IgD-negative memory B cell (primary cell): ENCODE results near the gene SFTPB. TPM values are rescaled to one million over a fixed set of nuclear protein-coding genes. Genes with fewer than 3 reads are reported as not detected.
"Not testable (repeated sequence)": the region's sequence is repeated elsewhere in the genome, so short reads cannot be mapped to it uniquely, and the experiment has no call there.

Experiments
- H3K27ac Mint-ChIP-seq, 3 donors: one replicate each; pipeline ENCODE4 v1.8.0; 2020 to 2022; ENCODE audit warnings: mild to moderate bottlenecking in 3 of 3, mixed read lengths in 3 of 3, moderate library complexity in 1 of 3
- H3K27me3 Mint-ChIP-seq: one replicate; pipeline ENCODE4 v1.8.0; 2021; ENCODE audit warnings: mixed read lengths
- H3K36me3 Mint-ChIP-seq: one replicate; pipeline ENCODE4 v1.8.0; 2020; ENCODE audit warnings: mild to moderate bottlenecking, mixed read lengths
- H3K4me1 Mint-ChIP-seq, 3 donors: one replicate each; pipeline ENCODE4 v1.8.0; 2020 to 2022; ENCODE audit warnings: mixed read lengths in 3 of 3, mild to moderate bottlenecking in 1 of 3
- H3K4me3 Mint-ChIP-seq, 4 donors: one replicate each; pipeline ENCODE4 v1.8.0; 2020 to 2022; ENCODE audit warnings: mild to moderate bottlenecking in 4 of 4, mixed read lengths in 4 of 4, moderate library complexity in 3 of 4
- H3K9me3 Mint-ChIP-seq, 3 donors: one replicate each; pipeline ENCODE4 v1.8.0; 2020 to 2021; ENCODE audit warnings: mixed read lengths in 3 of 3, mild to moderate bottlenecking in 1 of 3
- polyA plus RNA-seq: library from polyadenylated mRNA; unstranded; fragments of 300-500 nt; fragmentation: Illumina TruSeq; gene quantifications from one replicate; pipeline ENCODE4 v1.2.3, GENCODE V29; 2021

SFTPB gene
- not detected for polyA plus RNA-seq

GRCh38 chr2:85668009-85668856 lies at the start of gene SFTPB:
Gene SFTPB (minus strand): TSS chr2:85668199. CDS start chr2:85668183, 16 bp downstream.
- H3K27me3 Mint-ChIP-seq, result peaks cover 3% of the 10 kb centered on the region
- no peak within 1 kb of the TSS for H3K27ac Mint-ChIP-seq
- H3K4me3 Mint-ChIP-seq, result peak within 1 kb of the TSS in 1 of 4 donors; percentile 17
- peaks cover 8 to 11% (median 8%) of the 10 kb centered on the region in 3 donors for H3K4me1 Mint-ChIP-seq
- H3K36me3 Mint-ChIP-seq, result no peaks in the 10 kb centered on the region
- no peaks in the 10 kb centered on the region for H3K9me3 Mint-ChIP-seq

GRCh38 chr2:85717308-85718008 lies 49.5 kb upstream of the SFTPB start:
- Mint-ChIP-seq H3K9me3 (peaks cover 0 to 5% (median 0%) of the 10 kb centered on the region in 3 donors), H3K27ac (no peak overlapping the region), H3K36me3 (peaks cover 2% of the 10 kb centered on the region), H3K27me3 (peaks cover 10% of the 10 kb centered on the region), H3K4me3 (no peak overlapping the region), H3K4me1 (no peaks in the 10 kb centered on the region)

- H3K4me3 Mint-ChIP-seq, result no peak overlapping the region
- peaks cover 15% of the 10 kb centered on the region for H3K27me3 Mint-ChIP-seq
- peaks cover 2% of the 10 kb centered on the region for H3K36me3 Mint-ChIP-seq
- H3K4me1 Mint-ChIP-seq, result no peaks in the 10 kb centered on the region
- H3K27ac Mint-ChIP-seq, result no peak overlapping the region
- peaks cover 0 to 5% (median 0%) of the 10 kb centered on the region in 3 donors for H3K9me3 Mint-ChIP-seq
Measured at GRCh38 chr2:85716346-85716914, 48.4 kb upstream of the SFTPB start.

- peaks cover 20% of the 10 kb centered on the region for H3K27me3 Mint-ChIP-seq
- H3K4me1 Mint-ChIP-seq, result peaks cover 0 to under 1% (median 0%) of the 10 kb centered on the region in 3 donors
- no peaks in the 10 kb centered on the region for H3K9me3 Mint-ChIP-seq
- no peaks in the 10 kb centered on the region for H3K36me3 Mint-ChIP-seq
- H3K4me3 Mint-ChIP-seq, result no peak overlapping the region
- H3K27ac Mint-ChIP-seq, result no peak overlapping the region
Measured at GRCh38 chr2:85714841-85715240, 46.8 kb upstream of the SFTPB start.

- not testable (repeated sequence) for H3K36me3 Mint-ChIP-seq, H3K9me3 Mint-ChIP-seq, H3K4me1 Mint-ChIP-seq, H3K4me3 Mint-ChIP-seq, H3K27ac Mint-ChIP-seq
- H3K27me3 Mint-ChIP-seq, result peaks cover 20% of the 10 kb centered on the region
Measured at GRCh38 chr2:85714421-85714820, 46.4 kb upstream of the SFTPB start.

- H3K36me3 Mint-ChIP-seq, result no peaks in the 10 kb centered on the region
- no peak overlapping the region for H3K4me3 Mint-ChIP-seq
- no peak overlapping the region for H3K27ac Mint-ChIP-seq
- H3K27me3 Mint-ChIP-seq, result peaks cover 20% of the 10 kb centered on the region
- H3K4me1 Mint-ChIP-seq, result peaks cover 0 to 2% (median 0%) of the 10 kb centered on the region in 3 donors
- no peaks in the 10 kb centered on the region for H3K9me3 Mint-ChIP-seq
Measured at GRCh38 chr2:85713836-85714235, 45.8 kb upstream of the SFTPB start.

GRCh38 chr2:85712849-85713612 lies 45.0 kb upstream of the SFTPB start:
- peaks cover 20% of the 10 kb centered on the region for H3K27me3 Mint-ChIP-seq
- peaks cover 0 to 2% (median 0%) of the 10 kb centered on the region in 3 donors for H3K4me1 Mint-ChIP-seq
- no peaks in the 10 kb centered on the region for H3K9me3 Mint-ChIP-seq
- H3K36me3 Mint-ChIP-seq, result no peaks in the 10 kb centered on the region
- H3K4me3 Mint-ChIP-seq, result no peak overlapping the region
- no peak overlapping the region for H3K27ac Mint-ChIP-seq

- H3K27ac Mint-ChIP-seq, result no peak overlapping the region
- H3K27me3 Mint-ChIP-seq, result peaks cover 19% of the 10 kb centered on the region
- H3K36me3 Mint-ChIP-seq, result no peaks in the 10 kb centered on the region
- no peak overlapping the region for H3K4me3 Mint-ChIP-seq
- peaks cover under 1 to 3% (median 1%) of the 10 kb centered on the region in 3 donors for H3K4me1 Mint-ChIP-seq
- H3K9me3 Mint-ChIP-seq, result no peaks in the 10 kb centered on the region
Measured at GRCh38 chr2:85712336-85712735, 44.3 kb upstream of the SFTPB start.

- no peaks in the 10 kb centered on the region for H3K36me3 Mint-ChIP-seq
- H3K27me3 Mint-ChIP-seq, result peaks cover 17% of the 10 kb centered on the region
- H3K27ac Mint-ChIP-seq, result no peak overlapping the region
- H3K9me3 Mint-ChIP-seq, result no peaks in the 10 kb centered on the region
- peaks cover 5 to 7% (median 6%) of the 10 kb centered on the region in 3 donors for H3K4me1 Mint-ChIP-seq
- no peak overlapping the region for H3K4me3 Mint-ChIP-seq
Measured at GRCh38 chr2:85711578-85712060, 43.6 kb upstream of the SFTPB start.

GRCh38 chr2:85710687-85711577 lies 42.9 kb upstream of the SFTPB start:
- H3K27me3 Mint-ChIP-seq, result peaks cover 17% of the 10 kb centered on the region
- no peak overlapping the region for H3K27ac Mint-ChIP-seq
- H3K4me1 Mint-ChIP-seq, result peaks cover 6 to 10% (median 6%) of the 10 kb centered on the region in 3 donors
- H3K9me3 Mint-ChIP-seq, result no peaks in the 10 kb centered on the region
- no peaks in the 10 kb centered on the region for H3K36me3 Mint-ChIP-seq
- H3K4me3 Mint-ChIP-seq, result no peak overlapping the region

GRCh38 chr2:85709401-85709811 lies 41.4 kb upstream of the SFTPB start:
- H3K27ac Mint-ChIP-seq, result no peak overlapping the region
- no peak overlapping the region for H3K4me3 Mint-ChIP-seq
- peaks cover 15 to 25% (median 21%) of the 10 kb centered on the region in 3 donors for H3K4me1 Mint-ChIP-seq

GRCh38 chr2:85708641-85709040 lies 40.6 kb upstream of the SFTPB start:
- Mint-ChIP-seq H3K27ac (no peak overlapping the region), H3K9me3 (no peaks in the 10 kb centered on the region), H3K36me3 (no peaks in the 10 kb centered on the region), H3K4me1 (peaks cover 22 to 29% (median 26%) of the 10 kb centered on the region in 3 donors), H3K4me3 (no peak overlapping the region), H3K27me3 (peaks cover 11% of the 10 kb centered on the region)

More at GRCh38 chr2:85709401-85709811, 41.4 kb upstream of the SFTPB start:
- no peaks in the 10 kb centered on the region for H3K9me3 Mint-ChIP-seq
- no peaks in the 10 kb centered on the region for H3K36me3 Mint-ChIP-seq
- peaks cover 14% of the 10 kb centered on the region for H3K27me3 Mint-ChIP-seq

- no peaks in the 10 kb centered on the region for H3K9me3 Mint-ChIP-seq
- H3K4me1 Mint-ChIP-seq, result peaks cover 22 to 36% (median 29%) of the 10 kb centered on the region in 3 donors
- peaks cover 11% of the 10 kb centered on the region for H3K27me3 Mint-ChIP-seq
- H3K27ac Mint-ChIP-seq, result peak overlapping the region in 2 of 3 donors; percentile 30 to 71
- no peaks in the 10 kb centered on the region for H3K36me3 Mint-ChIP-seq
- H3K4me3 Mint-ChIP-seq, result peak overlapping the region in 3 of 4 donors; percentile 8 to 83 (median 15)
Measured at GRCh38 chr2:85707304-85707703, 39.3 kb upstream of the SFTPB start.
